Liver (tissue), 9 donors: Measurements from ENCODE around the gene KCNQ1. TPM values are rescaled to one million over a fixed set of nuclear protein-coding genes. Genes with fewer than 3 reads are reported as not detected.
A peak's percentile ranks its signal among the peaks of the same experiment; 100 is the strongest.

Experiments
- DNase-seq: peaks from one replicate; pipeline ENCODE4 v3.0.0-alpha.2; 2017; ENCODE audit warnings: low spot score
- H3K27ac ChIP-seq, 2 donors: one replicate each; pipeline ENCODE4 v1.7.0; 2013; ENCODE audit warnings: inconsistent platforms in 2 of 2, low read length in 2 of 2, control low read depth in 1 of 2, low read depth in 1 of 2, mild to moderate bottlenecking in 1 of 2
- H3K27me3 ChIP-seq, 4 donors: one replicate each; pipeline versions ENCODE4 v1.6.1 to v1.7.0; 2013; ENCODE audit warnings: low read length in 3 of 4, inconsistent platforms in 1 of 4, mild to moderate bottlenecking in 1 of 4, moderate library complexity in 1 of 4; ENCODE audit not compliant: control insufficient read depth in 4 of 4, insufficient read depth in 4 of 4
- H3K36me3 ChIP-seq, 4 donors: one replicate each; pipeline versions ENCODE4 v1.6.1 to v1.7.0; 2013; ENCODE audit warnings: low read length in 3 of 4, mild to moderate bottlenecking in 3 of 4, low read depth in 1 of 4, moderate library complexity in 1 of 4; ENCODE audit not compliant: control insufficient read depth in 4 of 4, insufficient read depth in 3 of 4
- H3K4me1 ChIP-seq, 4 donors: one replicate each; pipeline versions ENCODE4 v1.6.1 to v1.7.0; 2013; ENCODE audit warnings: low read length in 3 of 4, mild to moderate bottlenecking in 3 of 4, moderate library complexity in 1 of 4; ENCODE audit not compliant: control insufficient read depth in 4 of 4, insufficient read depth in 4 of 4
- H3K4me3 ChIP-seq, 3 donors: one replicate each; pipeline versions ENCODE4 v1.6.1 to v1.7.0; 2013; ENCODE audit warnings: low read length in 3 of 3, control low read depth in 1 of 3, low read depth in 1 of 3, mild to moderate bottlenecking in 1 of 3
- H3K9ac ChIP-seq, 2 donors: one replicate each; pipeline ENCODE4 v1.7.0; 2013; ENCODE audit warnings: low read length in 2 of 2, mild to moderate bottlenecking in 2 of 2, moderate library complexity in 2 of 2, control low read depth in 1 of 2, low read depth in 1 of 2
- H3K9me3 ChIP-seq, 4 donors: one replicate each; pipeline versions ENCODE4 v1.6.1 to v1.7.0; 2013; ENCODE audit warnings: low read length in 3 of 4; ENCODE audit not compliant: control insufficient read depth in 4 of 4
- EGR1 ChIP-seq, 2 donors: IDR thresholded peaks; 2 replicates each; pipeline ENCODE4 v1.6.1; 2016 to 2018; ENCODE audit warnings: antibody characterized with exemption in 2 of 2, low read depth in 2 of 2
- FOXA1 ChIP-seq: IDR thresholded peaks from 2 replicates; pipeline ENCODE4 v1.6.1; 2016; ENCODE audit warnings: antibody characterized with exemption
- FOXA2 ChIP-seq: IDR thresholded peaks from 2 replicates; pipeline ENCODE4 v1.6.1; 2016; ENCODE audit warnings: antibody characterized with exemption
- GABPA ChIP-seq, 2 donors: IDR thresholded peaks in 1 of 2; conservative IDR thresholded peaks in 1 of 2; 2 replicates each; pipeline ENCODE4 v1.6.1; 2016; ENCODE audit warnings: antibody characterized with exemption in 2 of 2, mild to moderate bottlenecking in 1 of 2, moderate library complexity in 1 of 2
- HNF4A ChIP-seq, 2 donors: conservative IDR thresholded peaks; 2 replicates each; pipeline ENCODE4 v1.6.1; 2016; ENCODE audit warnings: antibody characterized with exemption in 2 of 2, mild to moderate bottlenecking in 2 of 2
- HNF4G ChIP-seq: IDR thresholded peaks from 2 replicates; pipeline ENCODE4 v1.6.1; 2016; ENCODE audit warnings: antibody characterized with exemption
- JUND ChIP-seq, 2 donors: IDR thresholded peaks; 2 replicates each; pipeline ENCODE4 v1.6.1; 2016; ENCODE audit warnings: antibody characterized with exemption in 2 of 2
- NR2F2 ChIP-seq: IDR thresholded peaks from 2 replicates; pipeline ENCODE4 v1.6.1; 2016; ENCODE audit warnings: antibody characterized with exemption
- RAD21 ChIP-seq, 2 donors: IDR thresholded peaks; 2 replicates each; pipeline ENCODE4 v1.6.1; 2016; ENCODE audit warnings: antibody characterized with exemption in 2 of 2, mild to moderate bottlenecking in 2 of 2
- RXRA ChIP-seq, 2 donors: IDR thresholded peaks; 2 replicates each; pipeline ENCODE4 v1.6.1; 2017 to 2018; ENCODE audit warnings: antibody characterized with exemption in 2 of 2, mild to moderate bottlenecking in 1 of 2
- SP1 ChIP-seq: IDR thresholded peaks from 2 replicates; pipeline ENCODE4 v1.6.1; 2018; ENCODE audit warnings: antibody characterized with exemption, mild to moderate bottlenecking
- TAF1 ChIP-seq: conservative IDR thresholded peaks from 2 replicates; pipeline ENCODE4 v1.6.1; 2016; ENCODE audit warnings: antibody characterized with exemption, mild to moderate bottlenecking
- YY1 ChIP-seq: IDR thresholded peaks from 2 replicates; pipeline ENCODE4 v1.6.1; 2016; ENCODE audit warnings: antibody characterized with exemption, mild to moderate bottlenecking
- WGBS: extraction: QIAGEN DNeasy Blood & Tissue Kit; methylation state at CpG from one replicate; pipeline ENCODE4 v1.1.7; 2013; 5-methylcytosine and 5-hydroxymethylcytosine counted together
- polyA plus RNA-seq, 2 donors: library from polyadenylated mRNA; stranded (reverse) in 1 of 2; unstranded in 1 of 2; fragments of 200-250 nt in 1 of 2; fragments of >200 nt in 1 of 2; fragmentation: Nextera tagmentation in 1 of 2; extraction: Ambion mirVana in 1 of 2; gene quantifications; one replicate each; pipeline versions ENCODE4 v1.2.1 to v1.2.3, GENCODE V29; 2013 to 2015
- total RNA-seq, 2 donors: library from RNA; depleted of rRNA; stranded (reverse); fragments of >200 nt; gene quantifications; one replicate each; pipeline ENCODE4 v1.2.3, GENCODE V29; 2014
- TF ChIP-seq, protein P1 (sequence below): IDR thresholded peaks from 2 replicates; pipeline ENCODE4 v1.6.1; 2016; ENCODE audit warnings: antibody characterized with exemption
- TF ChIP-seq, protein P2 (sequence below): IDR thresholded peaks from 2 replicates; pipeline ENCODE4 v1.6.1; 2016; ENCODE audit warnings: antibody characterized with exemption
- TF ChIP-seq, protein P3 (sequence below): fragments of 150-350 bp; IDR thresholded peaks from 2 replicates; pipeline ENCODE4 v1.5.1; 2017; ENCODE audit warnings: improper control_type of control experiment, low read depth, low read length; ENCODE audit not compliant: missing input control
- TF ChIP-seq, protein P4 (sequence below): IDR thresholded peaks from 2 replicates; pipeline ENCODE4 v1.6.1; 2016; ENCODE audit warnings: antibody characterized with exemption, mild to moderate bottlenecking
- TF ChIP-seq, protein P5 (sequence below): IDR thresholded peaks from 2 replicates; pipeline ENCODE4 v1.6.1; 2016; ENCODE audit warnings: antibody characterized with exemption
- donor health status: healthy.
- donor health status: healthy.
- donor health status: healthy.
- donor health status: healthy.
- donor health status: healthy.

Gene KCNQ1
- total and polyA plus RNA-seq, 4 donors: 0.31 to 2.2 (median 1.5) TPM

DNA sequence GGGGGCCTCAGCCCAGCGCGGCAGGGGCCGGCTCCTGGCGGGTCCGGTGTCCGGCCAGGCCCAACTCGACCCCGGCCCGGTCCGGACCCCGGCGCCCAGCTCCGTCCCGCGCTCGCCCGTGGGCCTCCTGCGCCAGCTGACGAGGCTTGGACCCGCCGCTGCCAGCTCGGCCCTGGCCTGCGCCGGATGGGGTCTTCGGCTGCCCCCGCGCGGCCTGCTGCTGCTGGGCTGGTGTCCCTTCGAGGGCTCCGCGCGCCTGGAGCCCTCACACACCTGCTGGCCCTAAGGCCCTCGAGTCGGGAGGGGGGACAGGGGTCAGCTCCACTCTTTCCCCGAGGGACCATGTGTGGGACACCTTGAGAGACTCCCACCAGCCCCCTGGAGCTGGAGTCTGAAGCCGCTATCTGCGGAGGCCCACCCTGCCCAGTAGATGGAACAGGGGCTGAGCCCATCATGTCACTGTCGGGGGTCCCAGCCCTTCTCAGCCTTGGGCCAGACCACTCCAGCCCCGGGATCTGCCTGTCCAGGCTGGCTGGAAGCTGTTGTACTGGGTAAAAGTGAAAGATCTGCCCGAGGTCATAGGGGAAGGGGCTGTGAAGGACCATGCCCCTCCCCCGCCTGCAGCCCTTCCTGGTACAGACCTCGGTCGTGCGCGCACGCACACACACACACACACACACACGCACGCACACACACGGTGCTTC lies 441.5 kb downstream of the KCNQ1 start:
- Histone ChIP-seq H3K36me3 (no peaks in the 10 kb centered on the region), H3K9me3 (no peaks in the 10 kb centered on the region), H3K9ac (no peak overlapping the region), H3K4me1 (peaks cover 3 to 16% (median 12%) of the 10 kb centered on the region in 4 donors), H3K4me3 (peak overlapping the region in 1 of 3 donors; percentile 52), H3K27ac (no peak overlapping the region), H3K27me3 (no peaks in the 10 kb centered on the region)
- peak; percentile 55 for DNase-seq
- TF ChIP-seq, protein P1, sequence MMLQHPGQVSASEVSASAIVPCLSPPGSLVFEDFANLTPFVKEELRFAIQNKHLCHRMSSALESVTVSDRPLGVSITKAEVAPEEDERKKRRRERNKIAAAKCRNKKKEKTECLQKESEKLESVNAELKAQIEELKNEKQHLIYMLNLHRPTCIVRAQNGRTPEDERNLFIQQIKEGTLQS: no peak
- 23% methylated on average over 49 of the region's 49 CpGs for WGBS

DNA sequence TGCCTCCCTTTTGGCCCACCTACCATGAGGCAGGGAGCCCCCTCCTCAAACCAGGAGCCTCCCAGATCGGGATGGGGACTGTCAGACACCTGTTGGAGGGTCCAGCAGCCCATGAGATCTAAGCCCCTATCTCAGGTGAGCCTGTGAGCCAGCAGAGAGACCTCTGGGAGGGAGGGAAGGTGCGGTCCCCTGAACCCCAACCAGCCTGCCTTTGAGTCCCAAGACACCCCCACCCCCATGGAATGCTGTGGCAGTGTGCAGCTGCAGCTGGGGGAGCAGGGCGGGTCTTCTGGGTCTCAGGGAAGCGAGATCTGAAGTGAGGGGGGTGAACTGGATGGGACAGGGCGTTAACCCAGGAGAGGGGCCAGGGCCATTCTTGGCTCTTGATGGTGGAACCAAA lies 442.1 kb downstream of the KCNQ1 start:
- Histone ChIP-seq H3K27ac (no peak overlapping the region), H3K4me1 (peaks cover 8 to 22% (median 16%) of the 10 kb centered on the region in 4 donors), H3K27me3 (no peaks in the 10 kb centered on the region), H3K9ac (no peak overlapping the region), H3K36me3 (no peaks in the 10 kb centered on the region), H3K9me3 (no peaks in the 10 kb centered on the region), H3K4me3 (no peak overlapping the region)
- DNase-seq: no peak
- 80% methylated on average over 5 of the region's 5 CpGs for WGBS
- TF ChIP-seq NR2F2 (no peak), RXRA (IDR thresholded peaks at IDR 0.05) (no peak), GABPA (IDR thresholded peaks at IDR 0.05 in 1 of 2, conservative IDR thresholded peaks at IDR 0.05 in 1 of 2) (no peak), YY1 (no peak), SP1 (no peak), JUND (IDR thresholded peaks at IDR 0.05) (no peak), HNF4G (no peak), EGR1 (IDR thresholded peaks at IDR 0.05; ENCODE audit: low read depth in 2 of 2) (no peak), TAF1 (no peak), FOXA2 (no peak), FOXA1 (no peak), HNF4A (conservative IDR thresholded peaks at IDR 0.05) (no peak), RAD21 (IDR thresholded peaks at IDR 0.05) (no peak)
- TF ChIP-seq, protein P2, sequence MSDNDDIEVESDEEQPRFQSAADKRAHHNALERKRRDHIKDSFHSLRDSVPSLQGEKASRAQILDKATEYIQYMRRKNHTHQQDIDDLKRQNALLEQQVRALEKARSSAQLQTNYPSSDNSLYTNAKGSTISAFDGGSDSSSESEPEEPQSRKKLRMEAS: no peak
- TF ChIP-seq, protein P3, sequence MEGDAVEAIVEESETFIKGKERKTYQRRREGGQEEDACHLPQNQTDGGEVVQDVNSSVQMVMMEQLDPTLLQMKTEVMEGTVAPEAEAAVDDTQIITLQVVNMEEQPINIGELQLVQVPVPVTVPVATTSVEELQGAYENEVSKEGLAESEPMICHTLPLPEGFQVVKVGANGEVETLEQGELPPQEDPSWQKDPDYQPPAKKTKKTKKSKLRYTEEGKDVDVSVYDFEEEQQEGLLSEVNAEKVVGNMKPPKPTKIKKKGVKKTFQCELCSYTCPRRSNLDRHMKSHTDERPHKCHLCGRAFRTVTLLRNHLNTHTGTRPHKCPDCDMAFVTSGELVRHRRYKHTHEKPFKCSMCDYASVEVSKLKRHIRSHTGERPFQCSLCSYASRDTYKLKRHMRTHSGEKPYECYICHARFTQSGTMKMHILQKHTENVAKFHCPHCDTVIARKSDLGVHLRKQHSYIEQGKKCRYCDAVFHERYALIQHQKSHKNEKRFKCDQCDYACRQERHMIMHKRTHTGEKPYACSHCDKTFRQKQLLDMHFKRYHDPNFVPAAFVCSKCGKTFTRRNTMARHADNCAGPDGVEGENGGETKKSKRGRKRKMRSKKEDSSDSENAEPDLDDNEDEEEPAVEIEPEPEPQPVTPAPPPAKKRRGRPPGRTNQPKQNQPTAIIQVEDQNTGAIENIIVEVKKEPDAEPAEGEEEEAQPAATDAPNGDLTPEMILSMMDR: no peak
- TF ChIP-seq, protein P4, sequence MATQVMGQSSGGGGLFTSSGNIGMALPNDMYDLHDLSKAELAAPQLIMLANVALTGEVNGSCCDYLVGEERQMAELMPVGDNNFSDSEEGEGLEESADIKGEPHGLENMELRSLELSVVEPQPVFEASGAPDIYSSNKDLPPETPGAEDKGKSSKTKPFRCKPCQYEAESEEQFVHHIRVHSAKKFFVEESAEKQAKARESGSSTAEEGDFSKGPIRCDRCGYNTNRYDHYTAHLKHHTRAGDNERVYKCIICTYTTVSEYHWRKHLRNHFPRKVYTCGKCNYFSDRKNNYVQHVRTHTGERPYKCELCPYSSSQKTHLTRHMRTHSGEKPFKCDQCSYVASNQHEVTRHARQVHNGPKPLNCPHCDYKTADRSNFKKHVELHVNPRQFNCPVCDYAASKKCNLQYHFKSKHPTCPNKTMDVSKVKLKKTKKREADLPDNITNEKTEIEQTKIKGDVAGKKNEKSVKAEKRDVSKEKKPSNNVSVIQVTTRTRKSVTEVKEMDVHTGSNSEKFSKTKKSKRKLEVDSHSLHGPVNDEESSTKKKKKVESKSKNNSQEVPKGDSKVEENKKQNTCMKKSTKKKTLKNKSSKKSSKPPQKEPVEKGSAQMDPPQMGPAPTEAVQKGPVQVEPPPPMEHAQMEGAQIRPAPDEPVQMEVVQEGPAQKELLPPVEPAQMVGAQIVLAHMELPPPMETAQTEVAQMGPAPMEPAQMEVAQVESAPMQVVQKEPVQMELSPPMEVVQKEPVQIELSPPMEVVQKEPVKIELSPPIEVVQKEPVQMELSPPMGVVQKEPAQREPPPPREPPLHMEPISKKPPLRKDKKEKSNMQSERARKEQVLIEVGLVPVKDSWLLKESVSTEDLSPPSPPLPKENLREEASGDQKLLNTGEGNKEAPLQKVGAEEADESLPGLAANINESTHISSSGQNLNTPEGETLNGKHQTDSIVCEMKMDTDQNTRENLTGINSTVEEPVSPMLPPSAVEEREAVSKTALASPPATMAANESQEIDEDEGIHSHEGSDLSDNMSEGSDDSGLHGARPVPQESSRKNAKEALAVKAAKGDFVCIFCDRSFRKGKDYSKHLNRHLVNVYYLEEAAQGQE: no peak
- TF ChIP-seq, protein P5, sequence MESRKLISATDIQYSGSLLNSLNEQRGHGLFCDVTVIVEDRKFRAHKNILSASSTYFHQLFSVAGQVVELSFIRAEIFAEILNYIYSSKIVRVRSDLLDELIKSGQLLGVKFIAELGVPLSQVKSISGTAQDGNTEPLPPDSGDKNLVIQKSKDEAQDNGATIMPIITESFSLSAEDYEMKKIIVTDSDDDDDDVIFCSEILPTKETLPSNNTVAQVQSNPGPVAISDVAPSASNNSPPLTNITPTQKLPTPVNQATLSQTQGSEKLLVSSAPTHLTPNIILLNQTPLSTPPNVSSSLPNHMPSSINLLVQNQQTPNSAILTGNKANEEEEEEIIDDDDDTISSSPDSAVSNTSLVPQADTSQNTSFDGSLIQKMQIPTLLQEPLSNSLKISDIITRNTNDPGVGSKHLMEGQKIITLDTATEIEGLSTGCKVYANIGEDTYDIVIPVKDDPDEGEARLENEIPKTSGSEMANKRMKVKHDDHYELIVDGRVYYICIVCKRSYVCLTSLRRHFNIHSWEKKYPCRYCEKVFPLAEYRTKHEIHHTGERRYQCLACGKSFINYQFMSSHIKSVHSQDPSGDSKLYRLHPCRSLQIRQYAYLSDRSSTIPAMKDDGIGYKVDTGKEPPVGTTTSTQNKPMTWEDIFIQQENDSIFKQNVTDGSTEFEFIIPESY: no peak
- TF ChIP-seq, protein P1: no peak
